NCI-H748 treated with DMSO at 0.1 percent for 48 hours (cell line): ENCODE results near the gene LTB4R.

Source experiments
- DNase-seq: peaks from one replicate; lab custom pipeline; 2025; lab: John Stamatoyannopoulos, UW

Gene LTB4R

GRCh38 chr14:24310646-24311604 lies at the start of gene LTB4R:
Gene LTB4R (plus strand): TSS chr14:24311502. CDS start chr14:24315652, 4,150 bp downstream.
- DNase-seq = peak; percentile 74

GRCh38 chr14:24261969-24262327 lies 49.4 kb upstream of the LTB4R start:
- DNase-seq = no peak

GRCh38 chr14:24262821-24263733 lies 48.2 kb upstream of the LTB4R start, which contains the start of gene TGM1:
Gene TGM1 (minus strand): TSS chr14:24263177. CDS start chr14:24262352, 825 bp downstream.
- no peak for DNase-seq

GRCh38 chr14:24263848-24264247 lies 47.5 kb upstream of the LTB4R start:
- DNase-seq = no peak

- DNase-seq = no peak
Measured at GRCh38 chr14:24264298-24264697, 47.0 kb upstream of the LTB4R start.

GRCh38 chr14:24266344-24267244 lies 44.7 kb upstream of the LTB4R start:
- DNase-seq = no peak

GRCh38 chr14:24267516-24267915 lies 43.8 kb upstream of the LTB4R start:
- DNase-seq = no peak

GRCh38 chr14:24268225-24268624 lies 43.1 kb upstream of the LTB4R start:
- no peak for DNase-seq

GRCh38 chr14:24269368-24269767 lies 41.9 kb upstream of the LTB4R start:
- no peak for DNase-seq

GRCh38 chr14:24269910-24270536 lies 41.3 kb upstream of the LTB4R start:
- DNase-seq = no peak

GRCh38 chr14:24270537-24271133 lies 40.7 kb upstream of the LTB4R start:
- no peak for DNase-seq

GRCh38 chr14:24271134-24271833 lies 40.0 kb upstream of the LTB4R start, which contains the start of gene RABGGTA:
Gene RABGGTA (minus strand): TSS chr14:24271597. CDS start chr14:24271115, 482 bp downstream.
- peak; percentile 80 for DNase-seq

GRCh38 chr14:24271834-24272263 lies 39.5 kb upstream of the LTB4R start:
- no peak for DNase-seq

GRCh38 chr14:24272467-24272866 lies 38.8 kb upstream of the LTB4R start:
- no peak for DNase-seq

- DNase-seq = no peak
Measured at GRCh38 chr14:24273422-24273998, 37.8 kb upstream of the LTB4R start.

- no peak for DNase-seq
Measured at GRCh38 chr14:24274101-24274543, 37.2 kb upstream of the LTB4R start.

GRCh38 chr14:24277071-24277470 lies 34.2 kb upstream of the LTB4R start:
- no peak for DNase-seq

- DNase-seq = no peak
Measured at GRCh38 chr14:24277606-24278321, 33.5 kb upstream of the LTB4R start.

GRCh38 chr14:24278424-24278823 lies 32.9 kb upstream of the LTB4R start:
- no peak for DNase-seq
